HG03442 (cell line): Measurements from ENCODE around the gene CDON.

Experiments
- ATAC-seq: cut with Tn5 transposase; IDR thresholded peaks from one replicate; pipeline ENCODE4 v1.9.1; 2021; ENCODE audit warnings: mild to moderate bottlenecking, moderate library complexity; ENCODE audit not compliant: unreplicated experiment

The CDON gene

GRCh38 chr11:126082251-126083109 is 19.8 kb upstream of the CDON start:
- ATAC-seq = no peak

DNA sequence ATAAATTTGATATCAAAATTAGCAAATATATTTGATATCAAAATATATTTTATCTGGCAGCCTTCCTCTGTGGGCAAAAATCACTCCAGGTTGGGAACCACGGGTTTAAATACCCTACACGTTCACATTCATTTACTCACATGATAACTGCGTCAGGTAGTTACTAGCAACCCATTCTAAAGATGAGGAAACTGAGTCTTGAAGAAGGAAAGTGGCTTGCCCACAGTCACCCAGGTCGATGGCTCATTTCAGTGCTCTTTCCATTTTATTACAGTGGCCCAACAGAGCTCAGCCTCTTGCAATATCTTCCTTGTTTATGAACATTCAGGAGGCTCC is 19.2 kb upstream of the CDON start:
- no peak for ATAC-seq

GRCh38 chr11:126080161-126080941 is 17.7 kb upstream of the CDON start:
- ATAC-seq = no peak

- no peak for ATAC-seq
Observed at GRCh38 chr11:126079621-126080124, 17.0 kb upstream of the CDON start.

DNA sequence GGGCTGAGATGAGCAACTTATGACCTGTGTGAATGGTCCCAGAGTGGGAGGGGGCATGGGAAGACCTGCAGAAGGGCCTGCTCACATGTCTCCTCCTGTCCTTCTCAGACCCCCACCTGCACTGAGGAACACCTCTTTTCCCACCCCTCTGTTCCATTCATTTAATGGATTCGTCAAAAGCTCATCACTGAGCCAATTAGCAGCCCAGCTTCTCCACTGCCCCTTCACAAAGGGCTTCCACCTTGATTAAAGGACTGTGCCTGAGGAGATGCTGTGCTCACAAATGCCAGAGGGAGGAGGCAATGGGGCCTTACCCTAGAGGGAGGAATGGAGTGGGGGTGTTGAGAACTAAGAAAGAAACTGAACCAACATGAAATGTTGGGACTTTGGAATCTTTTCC is 14.0 kb upstream of the CDON start:
- ATAC-seq = no peak

- no peak for ATAC-seq
Observed at GRCh38 chr11:126072801-126073594, 10.3 kb upstream of the CDON start.

DNA sequence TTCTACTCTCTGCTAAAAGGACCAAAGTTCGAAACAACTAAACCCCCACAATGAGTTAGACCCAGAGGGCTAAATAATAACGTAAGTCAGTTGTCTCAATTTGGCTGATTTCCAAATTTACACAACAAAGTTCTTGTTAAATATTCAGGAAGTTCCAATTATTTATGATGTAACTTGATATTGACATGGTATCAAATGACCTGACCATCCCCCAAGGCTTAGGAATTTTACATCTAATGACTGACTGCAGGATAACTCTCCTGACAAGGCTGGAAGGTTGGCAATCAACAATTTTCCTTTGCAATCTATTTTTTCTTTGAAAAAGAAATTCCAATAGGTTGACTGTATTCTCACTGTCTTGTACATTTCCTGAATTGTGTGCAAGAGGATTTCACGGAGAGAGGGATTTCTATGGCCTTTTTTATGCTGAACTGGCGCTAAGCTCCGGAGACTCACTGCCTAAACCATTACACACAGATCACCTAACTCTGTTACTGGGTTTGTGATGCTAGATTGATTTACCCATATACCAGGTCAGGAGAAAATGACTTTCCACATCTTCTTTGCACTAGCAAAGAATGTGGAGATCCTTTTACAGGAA is 9.6 kb upstream of the CDON start:
- ATAC-seq = no peak

DNA sequence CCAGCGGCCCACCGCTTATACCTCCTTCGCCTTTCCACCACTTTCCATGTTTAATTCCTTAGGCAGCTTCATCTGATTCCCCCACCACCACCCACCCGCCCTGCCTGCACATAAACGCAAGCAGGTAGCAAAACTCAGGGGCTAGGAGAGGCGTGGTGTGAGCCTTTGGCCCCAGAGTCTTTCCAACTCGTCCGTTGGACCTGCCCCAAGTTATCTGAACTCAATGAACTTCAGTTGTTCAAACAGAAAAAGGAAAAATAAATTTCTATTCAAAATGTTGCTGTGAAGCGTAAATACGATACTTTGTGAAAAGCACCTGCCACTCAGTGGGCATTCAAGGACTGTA is 814 bp upstream of the CDON start:
- no peak for ATAC-seq

GRCh38 chr11:126061707-126062678 is 673 bp downstream of the CDON start:
- no peak for ATAC-seq

DNA sequence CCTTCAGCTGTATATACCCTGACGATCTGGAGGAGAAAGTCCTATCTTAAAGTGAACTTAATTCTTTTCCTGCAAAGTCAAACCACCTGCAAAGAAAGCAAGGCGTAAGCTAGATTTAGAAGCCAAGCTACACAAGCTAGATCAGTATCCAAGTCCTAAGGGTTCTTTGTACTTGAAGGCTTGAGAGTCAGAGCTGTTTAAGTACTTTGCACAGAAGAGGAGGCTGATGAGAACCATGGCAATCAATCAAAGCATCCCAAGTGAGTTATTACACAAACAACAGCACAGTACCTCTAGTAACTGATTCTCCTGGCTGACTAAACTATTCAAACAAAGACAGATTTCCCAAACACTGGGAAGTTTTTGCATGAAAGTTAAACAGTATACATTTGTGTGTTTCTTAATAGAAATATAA is 1.9 kb downstream of the CDON start:
- no peak for ATAC-seq

- ATAC-seq = no peak
Observed at GRCh38 chr11:126059238-126059781, 3.4 kb downstream of the CDON start.

GRCh38 chr11:126058105-126058874 is 4.4 kb downstream of the CDON start:
- no peak for ATAC-seq

GRCh38 chr11:126054882-126055281 is 7.8 kb downstream of the CDON start:
- no peak for ATAC-seq

DNA sequence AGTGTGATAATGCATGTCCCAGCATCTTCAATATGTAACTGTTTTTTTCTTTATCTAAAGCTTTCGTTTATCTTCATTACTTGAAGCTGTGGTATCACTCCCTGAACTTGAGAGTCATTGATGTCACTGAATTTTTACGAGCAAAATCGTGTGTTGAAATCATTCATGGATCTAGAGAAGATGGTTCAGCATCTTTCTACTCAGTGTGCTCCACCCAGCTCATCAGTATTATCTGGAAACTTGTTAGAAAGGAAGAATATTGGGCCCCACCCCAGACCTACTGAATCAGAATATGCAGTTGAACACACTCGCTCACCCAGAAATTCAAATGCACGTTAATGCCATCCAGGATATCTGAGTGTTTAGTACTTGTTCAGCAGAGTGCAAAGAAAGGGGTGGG is 8.3 kb downstream of the CDON start:
- no peak for ATAC-seq

DNA sequence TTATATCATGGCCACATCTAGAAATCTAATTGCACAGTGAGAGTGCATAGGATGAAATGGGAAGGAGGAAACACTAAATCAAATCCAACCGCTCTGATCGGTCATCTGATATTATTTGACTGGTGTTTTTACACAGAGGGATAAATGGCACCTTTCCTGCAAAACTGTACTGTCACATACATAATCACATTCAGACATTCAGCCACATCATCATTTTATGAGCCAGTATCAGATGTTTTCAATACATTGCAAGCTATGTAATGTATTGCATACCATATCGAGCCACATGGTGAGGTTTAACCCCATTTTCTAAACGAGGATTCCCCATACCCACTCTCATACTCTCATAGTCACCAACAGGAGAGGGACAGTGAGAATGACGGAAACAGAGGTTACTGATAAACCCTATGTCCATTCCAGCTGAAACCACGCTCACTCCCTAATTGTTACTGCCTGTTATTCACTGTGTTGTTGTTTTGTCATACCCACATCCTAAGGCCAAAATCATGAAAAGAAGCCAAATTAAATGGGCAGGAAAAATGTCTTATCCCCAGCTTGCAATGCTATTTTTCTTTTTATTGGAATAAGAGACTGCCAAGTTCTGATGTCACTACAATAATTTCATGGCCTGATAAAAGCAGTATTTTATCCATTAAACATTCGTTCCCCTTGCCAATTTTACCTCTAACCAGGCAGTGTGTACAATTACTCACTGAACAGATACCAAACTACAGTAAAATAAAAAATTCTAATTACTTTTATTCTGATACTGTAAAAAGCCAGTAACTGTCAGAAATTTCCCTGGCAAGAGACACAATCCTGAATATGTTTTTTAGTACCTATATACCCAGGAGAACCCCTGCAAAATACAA is 9.0 kb downstream of the CDON start:
- no peak for ATAC-seq

DNA sequence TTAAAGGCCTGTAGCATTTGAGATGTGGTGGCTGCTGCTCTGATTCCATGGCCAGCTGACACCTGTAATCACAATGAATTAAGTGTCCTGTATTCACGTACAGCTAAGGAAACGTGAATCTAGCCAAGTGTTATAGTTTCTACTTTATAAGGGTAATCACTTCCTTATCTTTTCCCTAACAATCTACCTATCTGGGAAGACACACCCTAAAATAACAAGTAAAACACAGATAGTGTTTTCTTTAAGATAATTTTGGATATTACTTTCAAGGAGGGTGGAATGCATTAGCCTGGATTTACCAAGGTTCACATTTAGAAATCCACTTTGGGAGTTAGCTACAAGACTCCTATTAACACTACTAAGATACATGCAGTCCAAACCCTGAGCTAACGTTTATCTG is 11.5 kb downstream of the CDON start:
- no peak for ATAC-seq

DNA sequence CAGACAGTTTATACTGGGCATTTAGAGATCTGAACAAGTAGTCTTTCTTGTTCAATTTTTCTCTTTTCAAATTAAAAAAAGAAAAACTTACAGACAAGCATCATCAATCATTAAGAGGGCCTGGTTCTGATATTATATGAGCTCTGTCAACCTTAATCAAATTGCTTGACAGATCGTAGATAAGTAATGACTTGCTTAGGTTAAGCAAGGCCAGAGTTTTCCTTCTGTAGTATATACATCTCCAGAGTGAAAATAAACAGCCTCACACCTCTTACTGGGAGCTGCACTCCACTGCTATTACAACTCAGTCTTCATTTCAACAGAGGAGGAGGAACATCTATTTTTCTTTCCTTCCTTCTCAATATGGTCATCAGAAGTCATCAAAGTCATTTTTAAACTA is 13.5 kb downstream of the CDON start:
- ATAC-seq = no peak

- ATAC-seq = no peak
Observed at GRCh38 chr11:126048197-126048596, 14.5 kb downstream of the CDON start.
